Thyroid gland (tissue), 4 donors: Measurements from ENCODE around the gene PKP4.

ENCODE experiments used
- POLR2A ChIP-seq, 2 donors: fragments of 450-650 bp; IDR thresholded peaks; one replicate each; pipeline ENCODE4 v1.6.1; 2017; ENCODE audit warnings: antibody characterized with exemption in 2 of 2, mild to moderate bottlenecking in 2 of 2, moderate library complexity in 1 of 2
- TF ChIP-seq, protein P1 (sequence below), 6 experiments: fragments of 200-600 bp in 3 of 6; fragments of 450-650 bp in 3 of 6; sonication (generic) in 3 of 6; IDR thresholded peaks; one replicate each; pipeline ENCODE4 v1.5.1; 2016 to 2019; ENCODE audit warnings: antibody characterized with exemption in 6 of 6, mild to moderate bottlenecking in 2 of 6, inconsistent platforms in 1 of 6, moderate library complexity in 1 of 6

DNA sequence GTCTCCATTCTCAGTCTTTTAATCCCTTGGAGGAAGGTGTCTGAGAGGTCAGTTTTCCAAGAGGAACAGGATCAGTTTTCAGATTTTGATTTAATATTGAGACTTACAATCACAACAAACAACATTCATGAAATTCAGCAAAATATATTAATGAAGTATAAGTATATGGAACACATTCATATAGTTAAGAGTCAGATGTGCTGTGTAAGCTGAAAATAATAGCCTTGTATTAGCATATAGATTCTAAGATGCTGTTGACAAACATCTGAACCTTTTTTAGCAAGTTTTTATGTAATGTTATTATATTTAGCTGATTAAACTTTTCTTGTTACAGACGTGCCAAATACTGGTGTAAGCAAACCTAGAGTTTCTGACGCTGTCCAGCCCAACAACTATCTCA is 163.9 kb downstream of the PKP4 start:
- TF ChIP-seq, protein P1, sequence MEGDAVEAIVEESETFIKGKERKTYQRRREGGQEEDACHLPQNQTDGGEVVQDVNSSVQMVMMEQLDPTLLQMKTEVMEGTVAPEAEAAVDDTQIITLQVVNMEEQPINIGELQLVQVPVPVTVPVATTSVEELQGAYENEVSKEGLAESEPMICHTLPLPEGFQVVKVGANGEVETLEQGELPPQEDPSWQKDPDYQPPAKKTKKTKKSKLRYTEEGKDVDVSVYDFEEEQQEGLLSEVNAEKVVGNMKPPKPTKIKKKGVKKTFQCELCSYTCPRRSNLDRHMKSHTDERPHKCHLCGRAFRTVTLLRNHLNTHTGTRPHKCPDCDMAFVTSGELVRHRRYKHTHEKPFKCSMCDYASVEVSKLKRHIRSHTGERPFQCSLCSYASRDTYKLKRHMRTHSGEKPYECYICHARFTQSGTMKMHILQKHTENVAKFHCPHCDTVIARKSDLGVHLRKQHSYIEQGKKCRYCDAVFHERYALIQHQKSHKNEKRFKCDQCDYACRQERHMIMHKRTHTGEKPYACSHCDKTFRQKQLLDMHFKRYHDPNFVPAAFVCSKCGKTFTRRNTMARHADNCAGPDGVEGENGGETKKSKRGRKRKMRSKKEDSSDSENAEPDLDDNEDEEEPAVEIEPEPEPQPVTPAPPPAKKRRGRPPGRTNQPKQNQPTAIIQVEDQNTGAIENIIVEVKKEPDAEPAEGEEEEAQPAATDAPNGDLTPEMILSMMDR (IDR thresholded peaks at IDR 0.05) = no peak
- TF ChIP-seq POLR2A (IDR thresholded peaks at IDR 0.05) = no peak
